Measurements from ENCODE around the gene LSM3. TPM values are rescaled to one million over a fixed set of nuclear protein-coding genes. Genes with fewer than 3 reads are reported as not detected.

Gene LSM3
- total RNA-seq = 12.7 and 15.0 TPM in 2 replicates

DNA sequence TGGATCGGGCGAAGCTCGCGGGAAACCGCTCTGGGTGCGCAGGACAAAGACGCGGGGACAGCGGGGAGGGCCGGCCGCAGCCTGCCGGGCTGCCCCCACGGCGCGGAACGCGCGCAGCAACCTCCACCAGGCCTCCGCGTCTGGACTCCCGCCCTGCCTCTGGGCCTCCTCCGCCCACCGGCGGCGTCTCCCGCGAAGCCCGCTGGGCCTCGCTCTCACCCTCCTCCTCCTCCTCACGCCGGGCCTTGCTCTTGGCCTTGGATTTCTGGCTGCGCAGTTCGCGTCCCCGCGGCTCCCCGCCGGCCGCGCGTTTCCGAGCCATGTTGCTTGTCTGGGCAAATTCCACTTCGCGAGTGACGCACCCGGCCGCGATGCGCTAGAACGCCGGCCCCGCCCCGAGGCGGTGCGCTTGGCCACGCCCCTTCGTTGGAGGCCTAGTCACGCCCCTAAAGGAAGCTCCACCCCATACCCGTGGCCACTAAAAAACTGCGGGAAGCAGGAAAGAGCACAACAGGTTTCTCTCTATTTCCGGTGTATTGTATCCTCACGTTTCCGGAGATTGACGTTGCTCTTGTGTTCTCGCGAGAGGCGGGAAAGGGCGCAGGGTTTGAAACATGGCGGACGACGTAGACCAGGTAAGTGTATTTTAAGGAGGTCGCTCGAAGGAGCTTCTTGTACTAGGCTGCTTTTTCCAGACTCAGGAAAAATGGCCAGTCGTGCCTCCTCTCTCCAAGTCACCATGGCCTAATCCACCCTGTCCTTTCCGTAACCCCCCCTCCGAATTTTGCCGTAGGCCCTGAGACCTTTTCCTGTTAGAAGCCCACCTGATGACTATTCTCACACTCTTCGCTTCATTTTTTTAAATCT, at the start of gene LSM3, which contains the start of gene XPC:
Gene LSM3 (plus strand): TSS at position 571 of the 867 bp plus-strand sequence. CDS start 44 bp downstream, at position 615.
Gene XPC (minus strand): TSS at position 355 of the 867 bp plus-strand sequence. CDS start 33 bp downstream, at position 322.

Other genes with a start within 250 kb of the LSM3 start
- gene CHCHD4, start 53.9 kb upstream of the LSM3 start, total RNA-seq = 17.5 and 23.9 TPM in 2 replicates
- gene TMEM43, start 53.8 kb upstream of the LSM3 start, total RNA-seq = 74.4 and 97.0 TPM in 2 replicates
- 36.5 and 37.4 TPM in 2 replicates for gene XPC, start 216 bp upstream of the LSM3 start, total RNA-seq
- gene SLC6A6, start 223.8 kb downstream of the LSM3 start, total RNA-seq = 9.7 and 15.8 TPM in 2 replicates